SU-DHL-6 (cell line): ENCODE measurements around the gene ANKRD13D.
A peak's percentile ranks its signal among the peaks of the same experiment; 100 is the strongest.

Source experiments
- H2AFZ ChIP-seq: fragments of 200-600 bp; sonication (generic); 2 replicates; pipeline ENCODE4 v1.6.1; 2014; ENCODE audit warnings: low read depth, mild to moderate bottlenecking, moderate library complexity, mixed read lengths, antibody characterized with exemption, low read length; ENCODE audit not compliant: severe bottlenecking
- H3F3A ChIP-seq: fragments of 200-600 bp; shearing (Covaris generic); 2 replicates; pipeline ENCODE4 v1.6.0; 2016; ENCODE audit warnings: antibody characterized with exemption, mild to moderate bottlenecking; ENCODE audit not compliant: insufficient read depth
- H3K27ac ChIP-seq: fragments of 200-600 bp; sonication (generic); 2 replicates; pipeline ENCODE4 v1.5.1; 2016; ENCODE audit warnings: low read depth, mild to moderate bottlenecking, low read length, moderate library complexity, mixed read lengths
- H3K27me3 ChIP-seq: fragments of 200-600 bp; sonication (generic), shearing (Covaris generic); 2 replicates; pipeline ENCODE4 v1.6.0; 2014; ENCODE audit warnings: mild to moderate bottlenecking, low read length
- H3K36me3 ChIP-seq: fragments of 200-600 bp; sonication (generic); 2 replicates; pipeline ENCODE4 v1.6.1; 2014; ENCODE audit warnings: mild to moderate bottlenecking, low read length, mixed read lengths
- H3K4me2 ChIP-seq: fragments of 300-600, 200-600 bp; shearing (Covaris generic), sonication (generic); 2 replicates; pipeline ENCODE4 v1.6.0; 2014; ENCODE audit warnings: low read length, low read depth, mild to moderate bottlenecking; ENCODE audit not compliant: poor library complexity, severe bottlenecking
- H3K4me3 ChIP-seq: fragments of 200-600 bp; sonication (generic); 2 replicates; pipeline ENCODE4 v1.5.1; 2014; ENCODE audit warnings: antibody characterized with exemption, low read length, mild to moderate bottlenecking, mixed read lengths; ENCODE audit not compliant: insufficient read depth, poor library complexity, severe bottlenecking
- H3K79me2 ChIP-seq: fragments of 200-600 bp; sonication (generic); 2 replicates; pipeline ENCODE4 v1.6.1; 2014; ENCODE audit warnings: mild to moderate bottlenecking, low read length, moderate library complexity; ENCODE audit not compliant: insufficient read depth
- H3K9ac ChIP-seq: fragments of 200-600 bp; sonication (generic); 2 replicates; pipeline ENCODE4 v1.7.0; 2014; ENCODE audit warnings: mild to moderate bottlenecking, low read length
- H3K9me2 ChIP-seq: fragments of 200-600 bp; sonication (generic); replicated peaks from 2 replicates; pipeline ENCODE4 v1.6.1; 2014; ENCODE audit warnings: low read length; ENCODE audit not compliant: insufficient read depth
- H3K9me3 ChIP-seq: fragments of 200-600 bp; sonication (generic); 2 replicates; pipeline ENCODE4 v1.6.1; 2014; ENCODE audit warnings: low read length, mixed read lengths; ENCODE audit not compliant: insufficient read depth
- H4K20me1 ChIP-seq: fragments of 200-600 bp; sonication (generic); 2 replicates; pipeline ENCODE4 v1.6.1; 2014; ENCODE audit warnings: low read depth, mild to moderate bottlenecking, antibody characterized with exemption, low read length, moderate library complexity, mixed read lengths
- CTCF ChIP-seq: fragments of 200-600 bp; sonication (generic); IDR thresholded peaks from one replicate; pipeline ENCODE4 v1.5.1; 2017; ENCODE audit warnings: antibody characterized with exemption, mild to moderate bottlenecking, low read length, moderate library complexity; ENCODE audit not compliant: insufficient read depth, poor library complexity, severe bottlenecking
- EZH2phosphoT487 ChIP-seq: fragments of 200-600 bp; sonication (generic), shearing (Covaris generic); conservative IDR thresholded peaks from 2 replicates; pipeline ENCODE4 v1.6.1; 2018; ENCODE audit warnings: mild to moderate bottlenecking, antibody characterized with exemption, low read length, moderate library complexity, mixed read lengths

Gene ANKRD13D

GRCh38 chr11:67349928-67350465 is 60.9 kb downstream of the ANKRD13D start:
- H3K9me3 ChIP-seq: no peaks in the 10 kb centered on the region
- H3K27me3 ChIP-seq: no peaks in the 10 kb centered on the region
- no peak overlapping the region for H3K9ac ChIP-seq
- peaks cover 14% of the 10 kb centered on the region for H3F3A ChIP-seq
- no peak overlapping the region for H3K4me2 ChIP-seq
- no peaks in the 10 kb centered on the region for H3K79me2 ChIP-seq
- TF ChIP-seq CTCF (no peak), EZH2phosphoT487 (no peak)
- H3K9me2 ChIP-seq: no peaks in the 10 kb centered on the region
- H3K27ac ChIP-seq: no peak overlapping the region
- no peak overlapping the region for H3K4me3 ChIP-seq
- no peaks in the 10 kb centered on the region for H4K20me1 ChIP-seq
- H3K36me3 ChIP-seq: no peaks in the 10 kb centered on the region
- H2AFZ ChIP-seq: no peak overlapping the region

- Histone ChIP-seq H3K27ac (peak overlapping the region; percentile 96), H3K4me2 (peak overlapping the region; percentile 79), H3K79me2 (no peaks in the 10 kb centered on the region), H3K9me3 (no peaks in the 10 kb centered on the region), H2AFZ (no peak overlapping the region), H3F3A (peaks cover 24% of the 10 kb centered on the region), H3K4me3 (no peak overlapping the region), H3K27me3 (no peaks in the 10 kb centered on the region), H4K20me1 (no peaks in the 10 kb centered on the region), H3K9me2 (no peaks in the 10 kb centered on the region), H3K9ac (peak overlapping the region; percentile 14; the same call in 1 of the 2 replicates), H3K36me3 (no peaks in the 10 kb centered on the region)
- TF ChIP-seq CTCF (peak; percentile 76), EZH2phosphoT487 (no peak)
Observed at GRCh38 chr11:67351275-67352005, 62.3 kb downstream of the ANKRD13D start.
